Measurements from ENCODE around the gene IL7R. TPM values are rescaled to one million over a fixed set of nuclear protein-coding genes. Genes with fewer than 3 reads are reported as not detected.

IL7R gene
- total and polyA plus RNA-seq, 10 of the 15 experiments (the other 5 are each of a cell fraction or from before 2014, with no cell fraction given) = 0.40 to 21.1 (median 0.85) TPM

DNA sequence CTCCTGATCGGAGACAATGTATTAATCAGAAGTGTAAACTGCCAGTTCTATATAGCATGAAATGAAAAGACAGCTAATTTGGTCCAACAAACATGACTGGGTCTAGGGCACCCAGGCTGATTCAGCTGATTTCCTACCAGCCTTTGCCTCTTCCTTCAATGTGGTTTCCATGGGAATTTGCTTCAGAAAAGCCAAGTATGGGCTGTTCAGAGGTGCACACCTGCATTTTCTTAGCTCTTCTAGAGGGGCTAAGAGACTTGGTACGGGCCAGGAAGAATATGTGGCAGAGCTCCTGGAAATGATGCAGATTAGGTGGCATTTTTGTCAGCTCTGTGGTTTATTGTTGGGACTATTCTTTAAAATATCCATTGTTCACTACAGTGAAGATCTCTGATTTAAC is 22.4 kb downstream of the IL7R start:
- no TSS peak for BruUV-seq (replicated peaks)
- Histone ChIP-seq H4K20me1 (ENCODE audit: control insufficient read depth, insufficient read depth) (no peaks in the 10 kb centered on the region), H3K27me3 (replicated peaks in 1 of 2; ENCODE audit: control insufficient read depth in 2 of 2, insufficient read depth in 2 of 2, low read length in 1 of 2) (no peaks in the 10 kb centered on the region), H3K4me1 (ENCODE audit: control insufficient read depth, insufficient read depth, low read length) (peaks cover 11% of the 10 kb centered on the region), H3K79me2 (ENCODE audit: control insufficient read depth, insufficient read depth, low read length) (no peaks in the 10 kb centered on the region), H3K9ac (ENCODE audit: control insufficient read depth, insufficient read depth, low read length) (no peak overlapping the region), H3K9me3 (replicated peaks; ENCODE audit: control insufficient read depth, insufficient read depth, low read length) (no peaks in the 10 kb centered on the region; the same call in 2 of the 3 replicates), H3K36me3 (ENCODE audit: control insufficient read depth in 2 of 2, insufficient read depth in 2 of 2, low read length in 1 of 2) (no peaks in the 10 kb centered on the region), H3K27ac (ENCODE audit: control insufficient read depth, insufficient read depth) (no peak overlapping the region), H2AFZ (ENCODE audit: control insufficient read depth, low read depth, low read length) (no peak overlapping the region), H3K4me2 (ENCODE audit: control insufficient read depth, insufficient read depth) (no peak overlapping the region), H3K4me3 (no peak overlapping the region)
- DNase-seq (ENCODE audit: low read depth, low spot score) (no peak), FAIRE-seq (no peak), ATAC-seq (no peak)
- ChIA-PET SMC1A (ENCODE audit: uncharacterized antibody, unreplicated experiment) (interaction anchor here (1.4 to 5.1 kb wide), 7 partner anchors 9 to 691 kb away, joined by 3 to 43 read pairs (median 8); no protein-coding TSS in a partner anchor), RAD21 (ENCODE audit: unreplicated experiment) (interaction anchor here (1.1 to 1.2 kb wide), 2 partner anchors 20 to 28 kb away, joined by 3 to 4 read pairs; no protein-coding TSS in a partner anchor), CTCF (interaction anchor here (1.3 to 4.6 kb wide), 3 partner anchors 16 to 101 kb away, joined by 4 to 19 read pairs (median 5); no protein-coding TSS in a partner anchor), POLR2A (interaction anchor here (0.8 kb wide), 1 partner anchor 10 kb away, joined by 3 read pairs; no protein-coding TSS in a partner anchor)
- in situ Hi-C loops (cut with MboI) (no loop called here), intact Hi-C loops (cut with micrococcal nuclease; ENCODE audit: unreplicated experiment) (no loop called here)
- 16% methylated on average over 2 of the region's 2 CpGs for WGBS (ENCODE audit: insufficient coverage, insufficient replicate concordance, low lambda C conversion rate, missing lambda C conversion rate)
- no peak for TF ChIP-seq NFYA (IDR thresholded peaks at IDR 0.05; ENCODE audit: borderline replicate concordance, low read depth, low read length)
- TF ChIP-seq, protein P1, sequence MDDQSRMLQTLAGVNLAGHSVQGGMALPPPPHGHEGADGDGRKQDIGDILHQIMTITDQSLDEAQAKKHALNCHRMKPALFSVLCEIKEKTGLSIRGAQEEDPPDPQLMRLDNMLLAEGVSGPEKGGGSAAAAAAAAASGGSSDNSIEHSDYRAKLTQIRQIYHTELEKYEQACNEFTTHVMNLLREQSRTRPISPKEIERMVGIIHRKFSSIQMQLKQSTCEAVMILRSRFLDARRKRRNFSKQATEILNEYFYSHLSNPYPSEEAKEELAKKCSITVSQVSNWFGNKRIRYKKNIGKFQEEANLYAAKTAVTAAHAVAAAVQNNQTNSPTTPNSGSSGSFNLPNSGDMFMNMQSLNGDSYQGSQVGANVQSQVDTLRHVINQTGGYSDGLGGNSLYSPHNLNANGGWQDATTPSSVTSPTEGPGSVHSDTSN (IDR thresholded peaks at IDR 0.05; ENCODE audit: insufficient replicate concordance, low read depth, low read length) = no peak

- no TSS peak for BruUV-seq (replicated peaks)
- Histone ChIP-seq H3K36me3 (ENCODE audit: control insufficient read depth in 2 of 2, insufficient read depth in 2 of 2, low read length in 1 of 2) (no peaks in the 10 kb centered on the region), H3K79me2 (ENCODE audit: control insufficient read depth, insufficient read depth, low read length) (no peaks in the 10 kb centered on the region), H3K9ac (ENCODE audit: control insufficient read depth, insufficient read depth, low read length) (no peak overlapping the region), H3K27ac (ENCODE audit: control insufficient read depth, insufficient read depth) (no peak overlapping the region), H4K20me1 (ENCODE audit: control insufficient read depth, insufficient read depth) (no peaks in the 10 kb centered on the region), H3K9me3 (replicated peaks; ENCODE audit: control insufficient read depth, insufficient read depth, low read length) (no peaks in the 10 kb centered on the region; the same call in 2 of the 3 replicates), H3K4me1 (ENCODE audit: control insufficient read depth, insufficient read depth, low read length) (peaks cover 14% of the 10 kb centered on the region), H2AFZ (ENCODE audit: control insufficient read depth, low read depth, low read length) (no peak overlapping the region), H3K4me3 (no peak overlapping the region), H3K4me2 (ENCODE audit: control insufficient read depth, insufficient read depth) (no peak overlapping the region), H3K27me3 (replicated peaks in 1 of 2; ENCODE audit: control insufficient read depth in 2 of 2, insufficient read depth in 2 of 2, low read length in 1 of 2) (no peaks in the 10 kb centered on the region)
- ChIA-PET RAD21 (ENCODE audit: unreplicated experiment) (interaction anchor here (1.2 to 1.7 kb wide), 2 partner anchors 11 to 29 kb away, joined by 3 to 5 read pairs; no protein-coding TSS in a partner anchor), SMC1A (ENCODE audit: uncharacterized antibody, unreplicated experiment) (interaction anchor here (1.1 to 5.1 kb wide), 11 partner anchors 9 to 691 kb away, joined by 3 to 43 read pairs (median 8); no protein-coding TSS in a partner anchor), POLR2A (interaction anchor here (0.9 to 2.7 kb wide), 2 partner anchors 10 to 22 kb away, joined by 3 to 9 read pairs; no protein-coding TSS in a partner anchor), CTCF (interaction anchor here (0.7 to 4.6 kb wide), 4 partner anchors 13 to 102 kb away, joined by 3 to 19 read pairs (median 4); no protein-coding TSS in a partner anchor)
- no peak for ATAC-seq
- in situ Hi-C loops (cut with MboI) = no loop called here
- DNase-seq (ENCODE audit: low read depth, low spot score) = no peak
- no peak for FAIRE-seq
- intact Hi-C loops (cut with micrococcal nuclease; ENCODE audit: unreplicated experiment) = no loop called here
- TF ChIP-seq E4F1 (IDR thresholded peaks at IDR 0.05; ENCODE audit: borderline replicate concordance, partially characterized antibody) (no peak), HDAC2 (IDR thresholded peaks at IDR 0.05) (no peak), RAD51 (IDR thresholded peaks at IDR 0.05) (no peak), RCOR1 (conservative IDR thresholded peaks at IDR 0.05; ENCODE audit: low read depth, low read length) (no peak), ZNF622 (IDR thresholded peaks at IDR 0.05) (no peak), TCF12 (IDR thresholded peaks at IDR 0.05; ENCODE audit: low read depth, low read length) (no peak), SMARCA5 (IDR thresholded peaks at IDR 0.05) (no peak), BMI1 (IDR thresholded peaks at IDR 0.05; ENCODE audit: borderline replicate concordance) (no peak), IRF5 (IDR thresholded peaks at IDR 0.05; ENCODE audit: borderline replicate concordance) (no peak), YY1 (IDR thresholded peaks at IDR 0.05; ENCODE audit: low read depth, low read length) (no peak)
- TF ChIP-seq, protein P2, sequence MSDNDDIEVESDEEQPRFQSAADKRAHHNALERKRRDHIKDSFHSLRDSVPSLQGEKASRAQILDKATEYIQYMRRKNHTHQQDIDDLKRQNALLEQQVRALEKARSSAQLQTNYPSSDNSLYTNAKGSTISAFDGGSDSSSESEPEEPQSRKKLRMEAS (IDR thresholded peaks at IDR 0.05; ENCODE audit: low read depth, low read length) = no peak
Observed at GRCh38 chr5:35879649-35880048, 23.0 kb downstream of the IL7R start.

Data from GM12878 (cell line).